BJ (cell line): ENCODE measurements around the gene AQP10. TPM values are rescaled to one million over a fixed set of nuclear protein-coding genes. Genes with fewer than 3 reads are reported as not detected.

Experiments used
- CTCF ChIA-PET: fragments of 350-600 bp; formaldehyde crosslinking; extraction: SDS; loops from one replicate; lab custom pipeline; 2021; ENCODE audit warnings: antibody characterized with exemption, inconsistent platforms; lab: Yijun Ruan, JAX
- POLR2A ChIA-PET: fragments of 300-600 bp; sonication (Branson Sonifier 250); formaldehyde crosslinking; extraction: SDS; loops from one replicate; lab custom pipeline; 2021; ENCODE audit warnings: antibody characterized with exemption; lab: Charles Lee
- DNase-seq: peaks from one replicate; pipeline ENCODE4 v3.0.0-alpha.2; 2011; ENCODE audit warnings: low read depth
- H3K27me3 ChIP-seq: 2 replicates; pipeline ENCODE4 v1.6.0; 2011; ENCODE audit warnings: low read length; ENCODE audit not compliant: control insufficient read depth, insufficient read depth
- H3K36me3 ChIP-seq: 2 replicates; pipeline ENCODE4 v1.5.1; 2011; ENCODE audit warnings: low read length; ENCODE audit not compliant: control insufficient read depth, insufficient read depth
- H3K4me3 ChIP-seq: 2 replicates; pipeline ENCODE4 v1.5.1; 2011; ENCODE audit warnings: low read depth, mild to moderate bottlenecking, control low read depth, low read length
- CTCF ChIP-seq: IDR thresholded peaks from 2 replicates; pipeline ENCODE4 v1.5.1; 2011; ENCODE audit warnings: low read depth, mild to moderate bottlenecking, control low read depth, inconsistent platforms, low read length, moderate library complexity; ENCODE audit not compliant: insufficient read depth
- polyA plus RNA-seq: library from polyadenylated mRNA; depleted of rRNA; stranded (reverse); fragments of >200 nt; gene quantifications from 2 replicates; pipeline ENCODE4 v1.2.3, GENCODE V29; 2011

The AQP10 gene
- polyA plus RNA-seq, 1 experiment = not detected

- peaks cover 6% of the 10 kb centered on the region for H3K27me3 ChIP-seq
- peak; percentile 89 for TF ChIP-seq CTCF
- ChIA-PET CTCF (interaction anchor here (0.6 to 5.5 kb wide), 23 partner anchors 9 to 818 kb away, joined by 3 to 77 read pairs (median 4); no protein-coding TSS in a partner anchor), POLR2A (interaction anchor here (0.5 to 0.7 kb wide), 5 partner anchors 19 to 163 kb away, joined by 3 to 15 read pairs (median 4); a partner anchor contains a TSS)
- peak overlapping the region; percentile 76 for H3K4me3 ChIP-seq
- DNase-seq = peak; percentile 52
- H3K36me3 ChIP-seq = peaks cover 4% of the 10 kb centered on the region
These were observed 5.0 kb downstream of the AQP10 start for GRCh38 chr1:154325583-154326545.

- ChIA-PET POLR2A (interaction anchor here (0.5 to 0.6 kb wide), 3 partner anchors 107 to 575 kb away, joined by 3 to 15 read pairs (median 4); a partner anchor contains a TSS), CTCF (interaction anchor here (0.5 to 5.5 kb wide), 16 partner anchors 8 to 867 kb away, joined by 3 to 77 read pairs (median 4); no protein-coding TSS in a partner anchor)
- peaks cover 10% of the 10 kb centered on the region for H3K36me3 ChIP-seq
- H3K4me3 ChIP-seq = peak overlapping the region; percentile 76
- H3K27me3 ChIP-seq = peaks cover 6% of the 10 kb centered on the region
- no peak for TF ChIP-seq CTCF
- DNase-seq = peak; percentile 49
These were observed 5.9 kb downstream of the AQP10 start for GRCh38 chr1:154326546-154327465.

- Histone ChIP-seq H3K27me3 (peaks cover 3% of the 10 kb centered on the region), H3K36me3 (peaks cover 15% of the 10 kb centered on the region), H3K4me3 (peak overlapping the region; percentile 35)
- TF ChIP-seq CTCF = no peak
- ChIA-PET POLR2A (interaction anchor here (0.5 to 0.6 kb wide), 2 partner anchors 135 to 574 kb away, joined by 3 read pairs; no protein-coding TSS in a partner anchor), CTCF (interaction anchor here (0.5 to 5.5 kb wide), 7 partner anchors 7 to 866 kb away, joined by 3 to 77 read pairs (median 3); partner anchors contain the start of gene CHRNB2)
- DNase-seq = no peak
These were observed 6.8 kb downstream of the AQP10 start for GRCh38 chr1:154327466-154328317.

- TF ChIP-seq CTCF = no peak
- POLR2A ChIA-PET = interaction anchor here (0.6 kb wide), 1 partner anchor 91 kb away, joined by 3 read pairs; no protein-coding TSS in a partner anchor
- no peaks in the 10 kb centered on the region; the same call in 1 of the 2 replicates for H3K27me3 ChIP-seq
- CTCF ChIA-PET = interaction anchor here (0.6 to 1.6 kb wide), 3 partner anchors 78 to 239 kb away, joined by 3 to 4 read pairs (median 3); partner anchors contain the start of gene CHRNB2
- DNase-seq = no peak
- H3K4me3 ChIP-seq = peak overlapping the region; percentile 39
- H3K36me3 ChIP-seq = peaks cover 15% of the 10 kb centered on the region
These were observed 7.6 kb downstream of the AQP10 start for GRCh38 chr1:154328318-154329151.
